Lower lobe of right lung (tissue), 2 donors: Measurements from ENCODE around the gene CCR3. TPM values are rescaled to one million over a fixed set of nuclear protein-coding genes. Genes with fewer than 3 reads are reported as not detected.
A peak's percentile ranks its signal among the peaks of the same experiment; 100 is the strongest.

ENCODE experiments used
- ATAC-seq, 2 donors: fragments of 200-7000 bp; cut with Tn5 transposase; one replicate each; pipeline ENCODE4 v1.9.1; 2020 to 2022; ENCODE audit warnings: mild to moderate bottlenecking in 2 of 2, moderate library complexity in 2 of 2
- DNase-seq: peaks from one replicate; pipeline ENCODE4 v3.0.0-alpha.2; 2020
- H3K27ac ChIP-seq: fragments of 200-600 bp; one replicate; pipeline ENCODE4 v1.8.0; 2022
- H3K27me3 ChIP-seq: fragments of 200-600 bp; one replicate; pipeline ENCODE4 v1.8.0; 2022; ENCODE audit warnings: low read depth
- H3K36me3 ChIP-seq: fragments of 200-600 bp; one replicate; pipeline ENCODE4 v1.8.0; 2022; ENCODE audit warnings: mild to moderate bottlenecking
- H3K4me1 ChIP-seq: fragments of 200-600 bp; one replicate; pipeline ENCODE4 v1.8.0; 2022
- H3K4me3 ChIP-seq: fragments of 200-600 bp; one replicate; pipeline ENCODE4 v1.8.0; 2022; ENCODE audit warnings: mild to moderate bottlenecking
- H3K9me3 ChIP-seq: fragments of 200-600 bp; one replicate; pipeline ENCODE4 v1.8.0; 2022
- intact Hi-C: fragments of 100-400 bp; cut with DNase I; formaldehyde crosslinking; loops from one replicate; pipeline ENCODE4 v1.11.0; 2022
- total RNA-seq: library from RNA; stranded (reverse); fragmentation: NEBNext Ultra II Directional; extraction: Animal tissue kit (Norgen Biotek cat#: 25700); gene quantifications from one replicate; pipeline ENCODE4 v1.2.1, GENCODE V29; 2021
- TF ChIP-seq, protein P1 (sequence below): fragments of 200-600 bp; IDR thresholded peaks from one replicate; pipeline ENCODE4 v1.8.0; 2022; ENCODE audit warnings: antibody characterized with exemption, mild to moderate bottlenecking
- donor health status: DM: no; HTN: yes; CAD: no; lungs with severe emphysema.

The CCR3 gene
- total RNA-seq, 1 donor from 2014 or later: not detected

DNA sequence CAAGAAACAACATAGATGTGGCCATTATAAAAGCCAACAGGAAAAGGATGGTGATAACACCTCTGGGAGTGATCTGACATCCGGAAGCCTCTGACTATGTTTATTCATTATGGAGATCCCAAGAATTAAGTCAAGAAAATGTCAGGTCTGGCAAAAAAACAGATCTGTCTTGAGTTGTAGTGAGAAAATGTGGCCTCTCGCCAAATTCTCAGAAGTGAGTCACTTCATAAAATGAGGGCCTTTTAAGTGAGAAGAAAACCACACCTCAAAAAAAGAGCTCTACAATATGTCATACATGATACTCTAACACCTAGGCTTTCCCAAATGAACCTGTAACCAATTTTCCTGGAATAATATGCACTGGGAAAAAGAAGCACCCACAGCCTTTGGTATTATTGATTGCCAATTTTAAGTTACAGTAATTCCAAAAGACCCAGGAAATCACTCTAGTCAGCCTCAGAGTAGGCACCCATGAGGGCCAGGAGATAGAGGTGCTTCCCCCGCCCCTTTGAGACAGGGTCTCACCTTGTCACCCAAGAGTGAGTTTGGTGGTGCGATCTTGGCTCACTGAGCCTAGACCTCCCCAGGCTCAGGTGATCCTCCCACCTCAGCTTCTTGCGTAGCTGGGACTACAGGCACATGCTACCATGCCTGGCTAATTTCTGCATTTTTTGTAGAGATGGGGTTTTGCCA is 38.0 kb downstream of the CCR3 start:
- Histone ChIP-seq H3K36me3 (no peaks in the 10 kb centered on the region), H3K9me3 (no peaks in the 10 kb centered on the region), H3K4me3 (no peak overlapping the region), H3K27me3 (no peaks in the 10 kb centered on the region), H3K4me1 (peaks cover 42% of the 10 kb centered on the region), H3K27ac (no peak overlapping the region)
- no peak for DNase-seq
- TF ChIP-seq, protein P1, sequence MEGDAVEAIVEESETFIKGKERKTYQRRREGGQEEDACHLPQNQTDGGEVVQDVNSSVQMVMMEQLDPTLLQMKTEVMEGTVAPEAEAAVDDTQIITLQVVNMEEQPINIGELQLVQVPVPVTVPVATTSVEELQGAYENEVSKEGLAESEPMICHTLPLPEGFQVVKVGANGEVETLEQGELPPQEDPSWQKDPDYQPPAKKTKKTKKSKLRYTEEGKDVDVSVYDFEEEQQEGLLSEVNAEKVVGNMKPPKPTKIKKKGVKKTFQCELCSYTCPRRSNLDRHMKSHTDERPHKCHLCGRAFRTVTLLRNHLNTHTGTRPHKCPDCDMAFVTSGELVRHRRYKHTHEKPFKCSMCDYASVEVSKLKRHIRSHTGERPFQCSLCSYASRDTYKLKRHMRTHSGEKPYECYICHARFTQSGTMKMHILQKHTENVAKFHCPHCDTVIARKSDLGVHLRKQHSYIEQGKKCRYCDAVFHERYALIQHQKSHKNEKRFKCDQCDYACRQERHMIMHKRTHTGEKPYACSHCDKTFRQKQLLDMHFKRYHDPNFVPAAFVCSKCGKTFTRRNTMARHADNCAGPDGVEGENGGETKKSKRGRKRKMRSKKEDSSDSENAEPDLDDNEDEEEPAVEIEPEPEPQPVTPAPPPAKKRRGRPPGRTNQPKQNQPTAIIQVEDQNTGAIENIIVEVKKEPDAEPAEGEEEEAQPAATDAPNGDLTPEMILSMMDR: no peak
- intact Hi-C loops: loop anchor here (10.0 kb wide), 1 partner anchor 85 kb away; no protein-coding TSS in a partner anchor
- ATAC-seq: peak in 1 of 2 donors; percentile 58

DNA sequence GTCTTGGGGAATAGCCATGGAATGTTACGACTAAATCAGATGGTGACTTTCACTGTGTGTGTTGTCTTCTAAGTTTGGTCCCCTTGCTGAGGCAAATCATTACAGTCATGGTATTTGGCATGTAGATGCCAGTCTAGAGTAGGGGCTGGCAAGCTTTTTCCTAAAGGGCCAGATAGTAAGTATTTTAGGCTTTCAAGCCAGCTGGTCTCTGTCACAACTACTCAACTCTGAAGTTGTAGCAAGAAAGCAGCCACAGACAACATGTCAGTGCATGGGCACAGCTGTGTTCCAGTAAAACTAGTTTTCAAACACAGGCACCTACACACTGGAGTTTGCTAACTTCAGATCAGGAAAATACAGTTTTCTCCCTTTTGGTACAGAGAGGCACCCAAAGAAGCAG is 39.3 kb downstream of the CCR3 start:
- Histone ChIP-seq H3K4me1 (peaks cover 39% of the 10 kb centered on the region), H3K4me3 (no peak overlapping the region), H3K36me3 (no peaks in the 10 kb centered on the region), H3K9me3 (no peaks in the 10 kb centered on the region), H3K27ac (no peak overlapping the region), H3K27me3 (no peaks in the 10 kb centered on the region)
- no peak for DNase-seq
- TF ChIP-seq, protein P1: no peak
- no peak for ATAC-seq
- intact Hi-C loops: loop anchor here (10.0 kb wide), 1 partner anchor 83 kb away; no protein-coding TSS in a partner anchor

DNA sequence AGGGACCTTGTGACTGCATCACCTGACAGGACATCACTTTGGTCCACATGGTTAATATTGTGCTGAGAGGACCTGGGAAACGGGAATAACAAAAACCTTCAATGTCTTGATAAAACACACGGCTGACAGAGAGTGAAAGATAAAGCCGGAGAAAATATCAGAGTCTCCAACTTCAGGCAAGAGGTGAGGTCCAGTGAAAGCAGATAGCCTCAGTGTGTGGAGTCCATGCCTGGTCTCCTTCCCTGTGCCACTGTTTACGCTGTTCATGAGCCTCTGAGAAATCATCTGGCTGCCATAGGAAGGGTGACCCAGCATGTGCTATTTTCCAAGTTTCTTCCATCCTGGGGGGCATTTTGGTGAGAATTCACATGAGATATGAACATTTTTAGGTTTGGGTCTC is 39.8 kb downstream of the CCR3 start:
- Histone ChIP-seq H3K4me1 (peaks cover 34% of the 10 kb centered on the region), H3K27ac (no peak overlapping the region), H3K36me3 (no peaks in the 10 kb centered on the region), H3K4me3 (no peak overlapping the region), H3K9me3 (no peaks in the 10 kb centered on the region), H3K27me3 (no peaks in the 10 kb centered on the region)
- DNase-seq (no peak), ATAC-seq (no peak)
- intact Hi-C loops: loop anchor here (10.0 kb wide), 1 partner anchor 83 kb away; no protein-coding TSS in a partner anchor
- TF ChIP-seq, protein P1: no peak

DNA sequence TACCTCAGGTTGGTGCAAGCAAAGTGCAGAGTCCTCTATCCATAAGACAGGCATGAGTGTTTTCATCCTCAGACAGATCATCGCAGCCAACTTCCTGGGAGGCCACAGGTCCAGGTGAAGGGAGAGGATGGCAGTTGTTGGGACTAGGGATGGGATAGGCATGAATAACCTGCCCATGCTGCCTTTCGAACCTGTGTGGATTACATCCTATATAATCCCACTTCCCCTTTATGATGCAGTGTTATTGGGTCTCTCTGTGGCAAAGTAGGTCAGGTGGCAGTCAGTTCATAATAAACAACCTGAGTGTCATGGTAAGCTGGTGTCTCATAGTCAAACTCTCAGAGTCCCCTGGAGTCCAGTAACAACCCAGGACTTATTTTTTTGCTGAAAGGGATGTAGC is 40.4 kb downstream of the CCR3 start:
- no peak for DNase-seq
- ATAC-seq: no peak
- peaks cover 28% of the 10 kb centered on the region for H3K4me1 ChIP-seq
- no peak overlapping the region for H3K27ac ChIP-seq
- H3K9me3 ChIP-seq: no peaks in the 10 kb centered on the region
- no peaks in the 10 kb centered on the region for H3K36me3 ChIP-seq
- TF ChIP-seq, protein P1: no peak
- intact Hi-C loops: loop anchor here (10.0 kb wide), 1 partner anchor 82 kb away; no protein-coding TSS in a partner anchor
- H3K4me3 ChIP-seq: no peak overlapping the region
- H3K27me3 ChIP-seq: no peaks in the 10 kb centered on the region

DNA sequence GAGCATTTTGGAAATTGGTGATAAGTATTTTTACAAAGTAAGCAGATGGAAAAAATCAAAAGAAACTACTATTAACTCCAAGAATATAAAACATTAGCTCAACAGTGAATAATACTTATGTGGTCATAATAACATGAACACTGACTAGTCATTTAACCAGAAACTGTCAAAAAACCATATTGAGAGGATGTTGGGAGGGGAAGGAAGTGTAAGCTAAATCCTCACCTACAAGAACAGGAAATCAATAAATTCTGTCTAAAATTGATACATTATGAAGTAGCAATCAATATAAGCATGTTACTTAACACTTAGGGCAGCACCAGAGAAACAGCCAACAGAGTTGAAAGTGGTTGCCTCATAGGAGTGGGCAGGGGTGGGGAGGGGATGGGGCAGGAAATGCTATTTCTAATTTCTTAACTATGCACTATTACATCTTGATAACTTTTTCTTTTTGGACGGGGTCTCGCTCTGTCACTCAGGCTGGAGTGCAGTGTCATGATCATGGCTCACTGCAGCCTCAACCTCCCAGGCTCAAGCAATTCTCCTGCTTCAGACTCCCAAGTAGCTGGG is 41.7 kb downstream of the CCR3 start:
- Histone ChIP-seq H3K9me3 (no peaks in the 10 kb centered on the region), H3K27ac (no peak overlapping the region), H3K36me3 (no peaks in the 10 kb centered on the region), H3K4me1 (peaks cover 28% of the 10 kb centered on the region), H3K4me3 (no peak overlapping the region), H3K27me3 (no peaks in the 10 kb centered on the region)
- TF ChIP-seq, protein P1: no peak
- no peak for ATAC-seq
- DNase-seq: no peak
- intact Hi-C loops: loop anchor here (10.0 kb wide), 1 partner anchor 81 kb away; no protein-coding TSS in a partner anchor
